Astrocyte (in vitro differentiated cells and primary cell): ENCODE results near the gene TCP11L1.

Experiments used
- CTCF ChIP-seq: IDR thresholded peaks from 2 replicates; pipeline ENCODE4 v1.5.1; 2011; ENCODE audit warnings: low read depth, mild to moderate bottlenecking, inconsistent platforms, low read length, moderate library complexity; ENCODE audit not compliant: insufficient read depth
- EZH2 ChIP-seq: IDR thresholded peaks from 2 replicates; pipeline ENCODE4 v1.6.1; 2012; ENCODE audit warnings: mild to moderate bottlenecking, low read length, inconsistent platforms; ENCODE audit not compliant: insufficient read depth

- TF ChIP-seq CTCF (no peak), EZH2 (no peak)
Observed at GRCh38 chr11:33055375-33055774, 16.0 kb downstream of the TCP11L1 start.
